NCI-H82 treated with DMSO at 0.1 percent for 48 hours (cell line): ENCODE data around the gene LENG1.

Source experiments
- DNase-seq: peaks from one replicate; lab custom pipeline; 2025; ENCODE audit not compliant: unreplicated experiment; lab: John Stamatoyannopoulos, UW

Gene LENG1

DNA sequence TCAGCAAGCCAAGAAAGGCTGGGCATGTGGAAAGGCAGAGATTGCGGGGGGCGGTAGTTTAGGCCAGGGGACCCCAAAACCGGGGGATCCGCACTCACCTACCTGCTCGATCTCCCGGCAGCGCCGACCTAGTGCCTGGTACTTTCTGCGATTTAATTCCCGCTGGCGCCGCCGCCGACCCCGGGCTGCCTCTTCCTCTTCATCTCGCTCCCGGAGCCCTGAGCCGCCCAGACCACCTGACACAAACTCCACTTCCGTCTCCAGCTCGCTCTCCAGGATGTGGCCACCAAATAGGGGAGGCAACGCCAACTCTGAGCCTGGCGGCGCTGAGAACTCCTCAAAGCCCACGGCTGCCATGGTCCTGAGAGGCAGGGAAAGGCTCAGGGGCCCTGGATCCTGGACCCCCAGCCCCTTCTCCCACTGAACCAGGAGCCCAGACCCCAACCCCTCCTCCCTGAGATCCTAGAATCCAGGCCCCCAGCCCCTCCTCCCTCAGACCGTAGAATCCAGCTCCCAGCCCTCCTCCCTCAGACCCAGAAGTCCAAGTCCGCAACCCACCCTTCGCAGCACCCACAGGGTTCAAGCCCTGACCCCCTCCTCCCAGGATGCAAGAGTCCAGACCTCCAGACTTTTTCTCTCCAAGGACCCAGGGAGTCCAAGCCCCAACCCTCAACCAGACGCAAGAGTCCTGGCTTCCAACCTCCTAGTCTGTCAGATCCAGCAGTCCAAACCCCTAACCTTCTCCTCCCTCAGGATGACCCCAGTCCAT is 45.0 kb downstream of the LENG1 start:
- DNase-seq = no peak

DNA sequence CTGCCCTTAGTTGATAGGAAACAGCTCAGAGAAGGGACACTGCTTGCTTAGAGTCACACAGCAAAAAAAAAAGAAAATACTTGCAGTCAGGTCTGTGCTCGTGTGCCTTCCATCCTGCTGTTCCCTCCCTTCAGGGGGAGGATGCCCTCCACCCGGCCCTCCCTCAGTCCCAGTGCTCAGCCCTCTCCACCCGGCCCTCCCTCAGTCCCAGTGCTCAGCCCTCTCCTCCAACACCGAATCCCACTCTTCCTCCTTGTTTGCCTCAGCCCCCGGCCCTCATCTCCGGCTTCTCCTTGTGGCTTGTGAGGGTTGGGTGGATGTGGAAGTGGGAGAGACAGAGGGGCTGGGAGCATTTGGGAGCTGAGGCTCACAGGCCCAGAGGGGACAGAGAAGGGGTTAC is 49.9 kb downstream of the LENG1 start:
- no peak for DNase-seq

DNA sequence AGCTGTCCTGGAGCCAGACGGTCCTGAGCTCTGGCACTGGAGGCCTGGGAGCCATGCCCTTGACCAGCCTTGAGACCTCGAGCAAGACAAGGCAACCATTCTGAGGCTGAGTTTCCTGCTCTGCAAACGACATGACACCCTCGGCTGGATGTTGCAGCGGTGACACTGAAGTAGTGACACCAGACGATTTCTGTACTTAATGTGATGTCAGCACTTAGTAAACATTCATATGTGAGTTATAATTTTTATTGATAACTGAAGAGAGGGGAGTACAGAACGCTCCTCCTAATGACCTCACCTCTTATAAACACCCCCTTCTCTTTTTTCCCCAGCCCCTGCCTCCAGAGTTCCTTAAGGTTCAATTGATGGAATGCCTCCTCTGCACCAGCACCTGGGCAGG is 51.0 kb downstream of the LENG1 start:
- DNase-seq = no peak

DNA sequence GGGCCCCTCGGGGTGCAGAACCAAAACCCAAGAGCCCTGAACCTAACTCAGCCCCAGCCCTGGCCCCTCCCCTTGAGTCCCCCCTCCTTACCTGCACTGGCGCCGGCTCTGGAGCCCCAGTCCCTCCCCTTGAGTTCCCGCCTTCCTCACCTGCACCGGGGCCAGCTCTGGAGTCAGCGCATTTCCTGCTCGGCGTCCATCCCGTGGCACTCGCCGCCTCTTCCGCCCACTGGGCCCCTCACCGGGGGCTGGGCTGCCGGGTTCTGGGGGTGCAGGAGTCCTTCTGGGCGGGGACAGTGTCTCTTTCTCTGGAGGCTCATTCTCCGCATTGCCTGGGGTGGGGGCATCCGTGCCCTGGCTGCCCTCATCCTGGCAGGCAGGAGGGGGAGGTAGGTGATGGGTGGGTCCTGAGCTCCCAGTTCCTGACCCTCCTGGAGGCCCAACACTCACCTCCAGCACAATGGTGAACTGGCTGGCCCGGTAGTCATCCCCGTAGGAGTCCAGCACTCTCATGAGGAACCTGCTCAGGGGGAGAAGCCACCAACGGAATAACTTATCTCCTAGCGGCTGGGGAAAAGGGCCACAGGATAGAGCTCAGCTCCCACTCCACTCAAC is 51.5 kb downstream of the LENG1 start:
- no peak for DNase-seq

- no peak for DNase-seq
Observed at GRCh38 chr19:54106716-54107115, 52.8 kb downstream of the LENG1 start.

DNA sequence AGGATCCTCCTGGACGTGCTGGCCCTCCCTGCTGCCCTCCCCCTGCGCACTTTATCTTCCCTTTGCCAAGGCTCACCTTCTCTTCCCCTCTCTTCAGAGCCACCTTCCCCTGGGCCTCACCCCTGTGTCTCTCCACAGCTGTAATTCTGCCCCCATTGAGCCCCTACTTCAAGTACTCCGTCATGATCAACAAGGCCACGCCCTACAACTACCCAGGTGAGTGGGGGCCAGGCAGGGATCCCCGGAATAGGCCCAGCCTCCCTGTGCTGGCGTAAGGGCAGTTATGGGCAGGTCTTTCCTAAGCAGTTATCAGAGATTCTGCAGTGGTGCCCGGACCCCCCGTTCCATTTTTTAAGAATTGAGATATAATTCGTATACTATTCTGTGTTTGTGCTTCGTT is 53.7 kb downstream of the LENG1 start:
- no peak for DNase-seq
